HT1080 (cell line): Measurements from ENCODE around the gene GPC6. TPM values are rescaled to one million over a fixed set of nuclear protein-coding genes. Genes with fewer than 3 reads are reported as not detected.

Source experiments
- DNase-seq: peaks from one replicate; pipeline ENCODE4 v3.0.0-alpha.2; 2015; ENCODE audit warnings: low read depth
- total RNA-seq: library from RNA; depleted of rRNA; stranded (reverse); fragments of >200 nt; shearing (Covaris generic); gene quantifications from 2 replicates; pipeline ENCODE4 v1.2.3, GENCODE V29; 2014

GPC6 gene
- total RNA-seq, 1 experiment from 2014 or later = 9.0 TPM

DNA sequence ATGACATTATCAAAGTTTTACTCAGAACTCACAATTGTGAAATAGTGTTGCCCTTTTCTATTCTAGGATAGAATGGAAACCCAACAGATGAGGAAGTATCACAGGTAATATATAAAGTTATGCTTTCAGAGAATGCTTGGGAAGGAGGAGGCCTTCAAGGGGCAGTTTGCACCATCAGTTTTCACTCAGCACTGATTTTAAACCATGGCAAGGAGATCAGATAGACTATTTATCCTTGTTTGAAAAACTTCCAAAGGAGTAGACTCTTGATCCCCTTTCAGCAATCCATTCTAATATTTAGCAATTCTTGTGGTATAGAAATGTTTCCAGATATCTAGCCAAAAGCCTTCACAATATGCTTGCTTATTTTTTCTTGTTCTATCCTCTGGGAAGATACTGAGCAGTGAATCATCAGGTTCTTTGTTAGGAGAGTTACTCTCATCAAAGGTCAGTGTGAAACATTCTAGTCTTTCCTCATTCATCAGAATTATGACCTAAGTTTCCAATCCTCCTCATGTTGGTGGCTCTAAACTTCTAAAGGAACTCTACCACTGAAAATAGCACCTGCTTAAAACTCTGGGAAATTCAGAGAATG lies 3.8 kb downstream of the GPC6 start:
- peak; percentile 53 for DNase-seq

DNA sequence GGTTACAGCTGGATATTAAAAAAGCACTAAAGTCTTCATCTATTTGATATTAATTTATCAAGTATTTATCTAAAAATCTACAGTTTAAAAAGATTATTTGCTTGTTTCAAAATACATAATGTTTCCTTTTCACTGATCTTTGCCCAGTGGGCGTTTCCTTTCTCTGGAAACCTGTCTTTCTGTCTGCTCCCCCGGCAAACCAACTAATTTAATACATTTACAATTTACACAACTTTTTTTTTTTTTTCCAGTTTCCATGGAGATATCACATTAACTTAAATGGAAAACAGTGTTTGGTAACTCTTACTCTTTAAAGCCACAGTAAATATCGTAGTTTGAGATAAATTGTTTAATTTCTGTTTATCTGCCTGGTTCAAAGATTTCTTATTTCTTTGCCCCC lies 5.3 kb downstream of the GPC6 start:
- DNase-seq = no peak

DNA sequence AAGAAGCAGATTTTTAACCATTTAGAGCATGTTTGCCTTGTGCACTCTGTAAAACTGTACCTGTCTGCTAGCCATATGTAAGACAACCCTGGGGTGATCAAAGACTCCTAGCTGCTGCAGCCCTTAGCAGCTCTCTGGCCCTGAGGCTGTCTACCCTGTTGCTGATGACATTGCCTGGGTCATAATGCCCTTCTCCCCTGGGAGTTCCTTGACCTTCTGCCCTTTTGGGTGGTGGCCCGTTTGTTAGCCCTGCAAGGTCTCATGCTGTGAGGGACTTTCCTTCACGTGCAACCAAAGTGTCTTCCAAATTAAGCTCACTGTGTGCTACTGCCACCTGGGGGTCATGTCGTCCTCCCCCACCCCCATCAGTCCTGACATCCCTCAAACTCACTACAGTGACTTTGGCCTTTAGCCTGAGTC lies 7.4 kb downstream of the GPC6 start:
- no peak for DNase-seq

DNA sequence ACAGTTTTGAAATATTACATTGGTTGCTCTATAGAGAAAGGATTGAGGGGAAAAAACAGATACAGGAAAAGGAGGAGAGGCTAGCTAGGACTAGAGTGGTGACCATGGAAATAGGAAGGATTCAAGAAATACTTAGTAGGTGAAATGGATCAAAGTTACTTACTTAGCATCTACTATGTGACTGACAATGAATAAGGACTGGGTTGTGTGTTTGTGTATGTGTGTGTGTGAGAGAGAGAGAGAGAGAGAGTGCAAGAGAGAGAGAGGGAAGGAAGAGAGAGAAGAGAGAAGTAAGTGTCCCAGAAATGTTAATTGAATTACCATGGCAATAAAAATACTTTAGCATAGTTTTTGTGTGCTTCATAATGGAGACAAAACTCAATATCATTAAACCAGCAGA lies 7.9 kb downstream of the GPC6 start:
- DNase-seq = no peak

DNA sequence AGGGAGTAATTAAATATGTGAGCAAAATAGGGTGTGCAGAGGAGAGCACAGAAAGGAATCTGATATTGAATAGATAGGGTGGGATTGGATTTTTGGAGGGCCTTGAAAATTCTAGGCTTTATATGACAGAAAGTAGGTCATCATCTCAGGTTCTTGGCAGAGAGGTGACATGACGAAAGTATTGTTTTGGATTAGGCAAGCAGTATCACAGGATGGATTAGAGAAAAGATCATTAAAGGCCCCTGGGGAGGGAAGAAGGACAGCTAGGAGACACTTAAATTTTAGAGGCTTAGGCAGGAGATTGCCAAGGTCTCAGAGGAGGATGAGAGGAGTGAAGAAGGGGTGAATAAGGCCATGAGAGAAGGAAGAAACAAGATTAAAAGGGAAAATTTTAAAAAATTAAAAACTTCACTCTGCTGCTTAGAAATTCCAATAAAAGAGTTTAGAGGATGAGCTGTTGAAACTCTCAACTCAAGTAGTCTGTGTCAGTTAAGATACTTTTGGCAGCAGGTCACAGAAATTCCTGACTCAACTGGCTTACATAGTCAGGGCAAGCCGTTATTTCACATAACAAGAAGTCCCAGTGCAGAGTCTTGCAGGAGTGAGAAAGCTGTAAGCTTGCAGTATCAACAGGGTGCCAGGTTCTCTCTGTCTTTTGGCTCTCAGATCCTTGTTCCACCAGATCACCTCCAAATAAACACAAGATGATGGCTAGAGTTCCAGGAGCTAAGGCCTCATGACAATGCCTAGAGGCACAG lies 8.8 kb downstream of the GPC6 start:
- DNase-seq = no peak

DNA sequence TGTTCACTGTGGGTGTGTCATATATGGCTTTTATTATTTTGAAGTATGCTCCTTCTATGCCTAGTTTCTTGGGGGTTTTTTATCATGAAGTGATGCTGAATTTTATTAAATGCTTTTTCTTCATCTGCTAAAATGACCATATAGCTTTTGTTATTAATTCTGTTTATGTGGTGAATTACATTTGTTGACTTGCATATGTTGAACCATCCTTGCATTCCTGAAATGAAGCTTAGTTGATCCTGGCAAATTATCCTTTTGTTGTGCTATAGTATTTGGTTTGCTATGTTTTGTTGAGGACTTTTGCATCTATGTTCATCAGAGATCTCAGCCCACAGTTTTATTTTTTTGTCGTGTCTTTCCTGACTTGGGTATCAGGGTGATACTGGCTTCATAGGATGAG lies 12.1 kb downstream of the GPC6 start:
- no peak for DNase-seq

DNA sequence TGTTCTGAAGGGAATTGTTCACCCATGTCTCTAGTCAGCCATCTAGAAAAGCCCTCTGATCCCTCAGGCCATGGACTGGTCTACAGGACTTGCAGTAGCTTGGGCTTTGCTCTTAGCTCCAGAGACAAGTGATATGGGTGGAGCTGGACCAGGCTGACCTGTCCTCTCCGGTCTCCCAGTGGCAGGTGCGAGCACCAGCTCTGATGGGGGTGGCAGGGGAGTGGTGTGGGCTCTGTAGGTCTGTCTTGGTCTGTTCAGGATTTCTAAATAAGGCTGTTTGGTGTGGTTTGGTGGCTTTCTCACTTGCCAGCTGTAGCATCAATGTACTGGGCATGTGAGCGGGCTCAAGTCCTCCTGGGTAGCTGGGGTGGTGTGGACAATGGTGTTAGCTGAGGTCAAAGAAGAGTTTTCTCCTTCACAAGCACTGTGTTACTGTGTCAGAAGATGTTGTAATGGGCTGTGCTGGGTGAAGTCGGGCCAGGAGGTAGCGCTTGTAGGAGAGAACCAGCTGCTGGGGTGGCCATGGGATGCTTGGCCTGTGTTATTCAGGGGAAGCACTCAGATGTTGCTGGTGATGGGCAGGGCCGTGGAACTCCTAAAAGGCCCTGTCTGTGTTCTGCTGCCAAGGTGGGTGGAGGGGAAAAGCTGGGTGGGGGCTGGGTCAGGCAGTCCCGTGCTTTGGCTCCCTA lies 16.9 kb downstream of the GPC6 start:
- DNase-seq = no peak

DNA sequence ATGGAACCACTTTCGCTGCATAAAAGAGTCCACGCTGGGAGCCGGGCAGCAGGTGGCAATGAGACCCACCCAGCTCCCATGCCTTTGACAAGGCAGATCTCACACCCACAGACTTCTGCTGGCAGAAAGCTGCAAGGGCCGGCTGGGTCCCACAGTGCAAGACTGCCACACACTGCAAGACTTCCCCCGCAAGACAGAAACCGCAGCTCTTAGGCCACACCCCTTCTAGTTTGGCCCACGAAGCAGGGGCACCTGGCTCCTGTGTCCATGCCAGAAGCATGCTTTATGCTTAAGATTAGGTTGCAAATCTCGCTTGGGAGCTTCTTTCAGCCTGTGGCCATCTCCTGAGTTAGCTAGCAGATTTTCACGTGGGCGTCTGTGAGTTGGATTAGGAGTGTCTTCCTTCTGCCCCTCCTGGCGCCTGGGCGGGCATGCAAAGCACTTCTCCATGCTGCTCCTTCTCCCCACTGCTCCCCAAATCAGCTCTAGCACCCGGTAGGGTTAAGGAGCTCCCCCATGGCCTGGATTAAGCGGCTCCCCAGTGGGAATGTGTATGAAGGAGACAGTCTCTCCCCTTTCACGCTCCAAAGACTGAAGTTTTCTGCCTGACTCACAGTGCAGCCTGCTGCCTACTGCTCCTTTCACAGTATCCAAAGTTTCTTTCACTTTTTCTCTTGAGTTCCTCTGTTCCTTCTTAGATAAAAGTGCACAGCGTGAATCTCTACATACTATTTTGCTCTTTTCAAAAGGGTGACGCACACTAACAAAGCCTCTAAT lies 17.7 kb downstream of the GPC6 start:
- peak; percentile 63 for DNase-seq

DNA sequence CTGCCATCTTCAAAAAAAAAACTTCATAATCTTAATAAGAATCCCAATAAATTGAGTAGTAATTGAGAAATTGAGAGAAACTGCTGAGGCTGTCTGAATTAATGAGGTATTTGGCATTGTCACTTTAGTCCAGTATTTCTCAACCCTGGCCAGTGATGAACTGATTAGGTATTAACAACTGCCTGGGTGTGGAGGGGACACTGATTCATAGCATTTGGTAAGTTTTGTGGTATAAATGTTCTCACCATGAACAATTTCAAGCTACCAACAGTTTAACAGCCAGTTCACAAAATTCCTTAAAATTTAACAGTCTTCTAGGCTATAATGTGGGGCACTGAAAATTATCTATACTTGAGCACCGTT lies 18.3 kb downstream of the GPC6 start:
- peak; percentile 47 for DNase-seq

DNA sequence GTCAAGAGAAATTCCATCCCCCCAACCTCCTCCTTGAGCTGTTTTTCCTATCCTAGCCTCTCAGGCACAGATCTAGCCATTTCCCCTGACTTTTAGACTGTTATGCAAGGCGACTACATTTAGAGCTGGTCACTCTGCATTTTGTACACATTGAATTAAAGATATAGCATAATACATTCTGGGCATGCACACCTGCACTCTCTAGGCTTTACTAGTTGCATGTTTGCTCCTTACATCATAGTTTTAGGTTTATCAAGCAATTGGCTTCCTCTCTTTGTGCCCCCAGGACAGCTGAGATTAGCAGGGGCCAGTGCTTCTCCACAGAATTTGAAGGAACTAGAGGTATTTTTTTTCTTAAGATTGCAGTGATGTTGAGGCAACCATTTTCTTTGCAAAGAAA lies 19.5 kb downstream of the GPC6 start:
- DNase-seq = no peak

DNA sequence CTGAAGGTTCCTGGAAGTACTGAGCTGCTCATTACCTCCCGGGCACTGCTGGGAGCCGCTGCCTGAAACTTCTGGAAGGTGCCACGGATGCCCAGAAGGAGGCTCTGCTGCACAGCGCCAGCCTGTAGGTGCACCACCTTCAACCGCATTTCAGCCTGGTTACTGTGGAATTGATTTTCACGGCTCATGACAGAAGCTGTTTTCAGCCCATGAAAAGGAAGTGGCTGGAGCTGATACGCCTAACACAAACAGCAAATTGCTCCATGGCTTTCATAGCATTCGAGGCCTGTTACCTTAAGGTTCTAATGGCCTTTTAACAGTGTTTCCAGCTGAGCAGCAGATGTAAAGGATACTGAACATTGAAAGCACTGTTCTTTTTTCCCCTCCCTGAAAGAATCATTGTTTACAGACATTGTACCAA lies 22.0 kb downstream of the GPC6 start:
- peak; percentile 46 for DNase-seq

DNA sequence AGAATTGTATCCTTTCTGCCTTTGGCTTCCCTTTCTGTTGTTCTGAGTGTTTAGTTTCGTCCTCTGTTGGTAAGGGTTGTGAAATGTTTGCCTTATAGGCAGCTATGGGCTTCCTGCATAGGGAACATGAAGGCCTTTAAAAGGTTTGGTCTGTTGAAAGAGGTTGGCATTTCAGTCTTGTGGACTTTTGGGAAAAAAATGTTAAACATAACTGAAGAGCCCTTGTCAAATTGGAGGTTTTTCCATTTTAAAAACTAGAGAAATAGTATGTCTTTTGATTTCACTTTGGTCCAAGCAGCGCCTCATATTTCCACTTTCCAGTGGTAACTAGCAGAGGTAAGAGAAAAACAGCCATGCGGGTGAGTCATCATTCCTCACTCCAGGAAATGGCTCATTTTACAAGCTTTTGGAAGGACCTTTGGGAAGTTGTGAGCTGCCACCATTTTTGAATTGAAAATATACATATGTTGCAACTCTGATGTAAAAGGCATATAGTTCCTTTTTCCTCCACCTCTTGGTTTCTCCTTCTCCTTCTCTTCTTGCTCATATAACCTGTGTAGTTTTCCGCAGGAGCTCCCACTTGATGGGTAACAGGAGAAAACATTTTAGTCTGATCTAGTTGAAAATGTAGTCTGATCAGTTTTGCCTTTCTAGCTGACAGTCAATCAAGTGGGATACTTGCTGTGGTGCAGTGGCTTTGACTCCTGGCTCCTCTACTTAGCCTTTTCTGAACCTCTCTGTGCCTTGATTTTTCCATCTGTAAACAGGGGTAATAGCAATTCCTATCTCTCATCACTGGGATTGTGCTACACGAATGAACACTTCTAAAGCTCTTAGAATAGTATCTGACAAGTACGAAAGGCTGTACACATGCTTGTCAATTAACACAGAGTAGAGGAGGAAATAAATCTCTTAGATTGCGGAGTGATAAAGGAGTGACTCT lies 23.0 kb downstream of the GPC6 start:
- peak; percentile 92 for DNase-seq

DNA sequence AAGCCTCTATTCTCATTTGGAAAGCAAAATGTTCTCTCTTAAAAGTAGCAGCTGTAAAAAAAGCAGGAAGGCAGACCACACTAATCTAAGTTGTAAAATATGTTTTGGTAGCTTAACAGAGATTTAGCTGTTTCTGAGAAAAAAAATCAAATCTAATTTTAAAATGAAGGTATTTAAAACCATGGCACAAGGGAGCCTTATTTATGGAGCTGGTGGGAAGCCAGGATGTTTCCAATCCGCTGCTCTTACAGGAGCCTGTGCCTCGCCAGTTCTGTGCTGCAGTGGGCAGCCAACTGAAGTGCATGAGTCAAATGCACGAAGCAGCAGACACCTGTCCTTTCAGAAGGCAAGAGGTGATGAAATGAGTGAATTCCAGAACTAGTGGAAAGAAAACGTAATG lies 28.2 kb downstream of the GPC6 start:
- DNase-seq = no peak

DNA sequence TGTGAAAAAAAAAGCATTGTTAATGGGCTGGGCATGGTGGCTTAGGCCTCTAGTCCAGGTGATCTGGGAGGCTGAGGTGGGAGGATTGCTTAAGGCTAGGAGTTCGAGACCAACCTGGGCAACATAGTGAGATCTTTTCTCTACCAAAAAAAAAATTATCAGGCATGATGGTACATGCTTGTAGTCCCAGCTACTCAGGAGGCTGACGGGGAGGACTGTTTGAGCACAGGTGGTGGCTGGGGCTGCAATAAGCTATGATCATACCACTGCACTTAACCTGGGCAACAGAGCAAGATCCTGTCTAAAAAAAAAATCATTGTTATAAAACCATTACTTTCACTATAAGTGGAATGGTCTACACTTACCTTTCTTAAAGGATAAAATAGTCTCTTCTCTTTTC lies 30.4 kb downstream of the GPC6 start:
- no peak for DNase-seq

DNA sequence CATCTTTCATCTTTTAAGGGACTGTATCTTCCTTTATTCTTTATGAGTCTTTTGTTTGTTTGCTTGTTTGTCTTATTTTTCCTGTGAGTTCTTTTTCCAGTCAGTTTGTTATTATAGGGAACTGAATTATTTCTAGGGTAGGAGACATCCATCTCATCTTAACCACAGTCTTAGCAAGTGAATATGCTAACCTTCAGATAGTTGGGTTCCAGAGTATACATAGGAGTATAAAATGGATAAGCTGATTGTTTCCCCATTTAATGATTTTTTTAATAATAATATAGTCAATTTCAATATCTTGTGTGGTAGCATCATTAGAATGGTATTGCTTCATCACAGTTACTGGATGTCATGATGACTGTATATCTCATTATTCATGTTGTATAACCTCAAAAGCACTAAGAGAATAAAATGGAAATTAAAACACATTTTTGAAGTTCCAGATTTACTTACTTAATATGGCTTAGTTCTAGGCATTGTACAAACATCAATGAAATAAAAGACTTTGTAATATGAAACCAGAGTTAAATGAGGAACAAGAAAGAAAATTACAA lies 33.0 kb downstream of the GPC6 start:
- no peak for DNase-seq

DNA sequence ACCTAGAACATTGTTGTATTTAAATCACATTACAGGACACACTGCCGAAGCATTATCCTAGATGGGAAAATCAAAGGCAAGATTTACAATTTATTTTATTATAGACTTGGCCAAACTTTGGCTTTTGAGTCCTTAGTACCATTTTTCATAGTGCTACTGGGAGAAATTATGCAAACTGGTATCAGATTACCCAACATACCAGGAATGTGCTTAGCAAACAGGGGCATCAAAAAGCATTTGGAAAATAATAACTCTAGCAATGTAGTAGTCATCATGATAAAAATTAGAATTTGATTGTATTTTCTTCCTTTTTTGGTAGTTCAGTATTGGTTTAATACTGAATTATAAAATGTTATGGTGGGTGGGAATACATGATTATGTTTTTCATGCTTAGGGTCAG lies 34.0 kb downstream of the GPC6 start:
- no peak for DNase-seq

DNA sequence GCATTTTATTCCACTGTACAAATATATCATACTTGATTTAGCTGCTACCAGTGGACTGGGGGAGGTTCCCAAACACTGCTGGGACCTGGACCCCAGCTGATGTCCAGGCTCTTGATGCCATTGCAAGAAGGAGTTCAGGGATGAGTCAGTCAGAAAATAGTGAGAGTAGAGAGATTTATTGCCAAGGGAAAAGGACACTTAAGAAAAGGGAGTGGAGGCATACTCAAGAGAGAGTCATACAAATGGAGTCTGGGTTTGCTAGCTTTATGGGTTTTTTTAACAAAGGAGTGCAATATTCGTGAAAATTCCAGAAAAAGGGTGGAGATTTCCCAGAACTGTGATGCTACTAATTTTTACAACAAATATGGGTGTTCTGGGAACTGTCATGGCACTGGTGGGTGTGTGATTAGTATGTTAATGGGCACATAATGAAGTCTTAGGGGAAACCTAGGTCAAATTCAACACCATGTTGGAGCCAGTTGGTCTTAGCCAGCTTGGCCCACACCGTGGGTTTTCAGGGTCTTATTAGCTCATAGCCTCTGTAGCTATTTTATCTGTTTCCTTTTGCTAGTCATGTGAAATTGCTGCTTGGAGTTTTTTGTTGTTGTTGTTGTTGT lies 36.2 kb downstream of the GPC6 start:
- peak; percentile 91 for DNase-seq

DNA sequence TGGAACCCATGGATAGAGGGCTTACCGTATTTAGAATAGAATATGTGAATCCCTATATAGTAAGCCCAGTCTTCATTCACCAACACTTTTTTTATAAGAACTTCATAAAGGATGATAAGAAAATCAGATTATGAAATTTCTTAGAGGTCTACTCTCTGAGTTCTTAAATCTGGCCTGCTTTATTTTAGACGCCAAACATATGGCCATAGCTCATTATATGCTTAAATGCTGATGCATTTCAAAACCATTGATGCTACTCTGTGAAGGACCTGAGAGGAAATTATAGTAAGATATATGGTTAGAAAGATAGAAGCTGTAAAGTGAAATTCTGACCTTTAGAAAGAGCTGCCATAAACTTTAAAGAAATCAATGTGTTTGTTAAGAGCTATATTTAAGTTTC lies 38.3 kb downstream of the GPC6 start:
- DNase-seq = no peak

DNA sequence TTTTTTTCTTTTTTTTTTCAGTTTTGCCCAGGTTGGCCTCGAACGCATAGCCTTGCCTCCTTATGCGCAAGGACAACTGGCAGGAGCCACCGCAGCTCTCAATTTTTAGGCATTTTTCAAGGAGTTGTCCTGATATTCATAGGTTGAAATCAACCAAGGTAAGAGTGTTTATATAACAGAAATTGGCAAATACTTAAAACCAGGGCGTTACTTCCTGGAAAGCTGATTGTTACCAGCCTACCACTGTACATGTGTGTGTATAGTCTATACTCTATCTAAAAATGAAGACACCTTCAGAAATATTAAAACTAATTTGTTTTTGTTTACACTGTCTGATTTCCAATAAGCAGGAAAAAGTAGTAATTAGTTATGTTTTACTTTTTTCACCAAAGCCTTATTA lies 39.2 kb downstream of the GPC6 start:
- DNase-seq = no peak

DNA sequence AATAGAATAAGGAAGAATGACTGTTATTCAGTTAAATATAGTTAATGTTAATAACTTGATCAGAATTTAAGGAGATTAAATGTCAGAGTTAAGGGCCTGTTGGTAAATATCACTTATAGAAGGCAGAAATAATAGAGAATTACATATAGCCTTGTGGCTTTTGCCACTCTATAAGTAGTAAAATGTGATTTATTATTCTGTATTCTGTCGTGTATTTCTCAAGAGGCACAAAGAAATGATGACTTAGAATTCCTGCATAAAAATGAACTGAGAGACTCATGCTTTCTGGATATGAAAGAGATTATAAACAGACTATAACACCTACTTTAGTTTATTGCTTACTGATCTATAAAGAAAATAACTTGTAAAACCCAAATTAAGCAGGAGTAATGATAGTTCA lies 40.1 kb downstream of the GPC6 start:
- DNase-seq = no peak
